ENCODE measurements around the gene GJB1.
"Not testable (repeated sequence)": the region's sequence is repeated elsewhere in the genome, so short reads cannot be mapped to it uniquely, and the experiment has no call there.

GJB1 gene

GRCh38 chrX:71254092-71254963, 31.3 kb downstream of the GJB1 start, which contains the start of gene ZMYM3:
Gene ZMYM3 (minus strand): TSS chrX:71254140. CDS start chrX:71253255, 885 bp downstream.
- H3K27me3 ChIP-seq (replicated peaks; ENCODE audit: control insufficient read depth, insufficient read depth, low read length, poor library complexity, severe bottlenecking) = no peaks in the 10 kb centered on the region
- DNase-seq = peak; percentile 65 to 69 (median 66)
- H3K4me3 ChIP-seq (ENCODE audit: insufficient read depth, low read depth, low read length, poor library complexity, severe bottlenecking) = peak within 1 kb of the TSS; percentile 91
- no peaks in the 10 kb centered on the region for H3K36me3 ChIP-seq (ENCODE audit: control insufficient read depth, insufficient read depth, low read length)
- H3K9me3 ChIP-seq (ENCODE audit: control insufficient read depth, low read length) = no peaks in the 10 kb centered on the region
- peaks cover 12% of the 10 kb centered on the region for H3K4me1 ChIP-seq (ENCODE audit: control insufficient read depth, insufficient read depth, low read length, poor library complexity, severe bottlenecking)
- H3K27ac ChIP-seq (ENCODE audit: insufficient read depth, low read length, poor library complexity, severe bottlenecking) = peak within 1 kb of the TSS; percentile 75

- H3K27ac ChIP-seq (ENCODE audit: insufficient read depth, low read length, poor library complexity, severe bottlenecking) = peak overlapping the region; percentile 75
- no peaks in the 10 kb centered on the region for H3K36me3 ChIP-seq (ENCODE audit: control insufficient read depth, insufficient read depth, low read length)
- peaks cover 12% of the 10 kb centered on the region for H3K4me1 ChIP-seq (ENCODE audit: control insufficient read depth, insufficient read depth, low read length, poor library complexity, severe bottlenecking)
- no peaks in the 10 kb centered on the region for H3K9me3 ChIP-seq (ENCODE audit: control insufficient read depth, low read length)
- H3K27me3 ChIP-seq (replicated peaks; ENCODE audit: control insufficient read depth, insufficient read depth, low read length, poor library complexity, severe bottlenecking) = no peaks in the 10 kb centered on the region
- DNase-seq = no peak
- H3K4me3 ChIP-seq (ENCODE audit: insufficient read depth, low read depth, low read length, poor library complexity, severe bottlenecking) = no peak overlapping the region
Observed at GRCh38 chrX:71256051-71256450, 33.0 kb downstream of the GJB1 start.

GRCh38 chrX:71256856-71257255, 33.8 kb downstream of the GJB1 start:
- Histone ChIP-seq H3K27me3 (replicated peaks; ENCODE audit: control insufficient read depth, insufficient read depth, low read length, poor library complexity, severe bottlenecking) (no peaks in the 10 kb centered on the region), H3K36me3 (ENCODE audit: control insufficient read depth, insufficient read depth, low read length) (no peaks in the 10 kb centered on the region), H3K27ac (ENCODE audit: insufficient read depth, low read length, poor library complexity, severe bottlenecking) (no peak overlapping the region)

GRCh38 chrX:71268624-71269023, 45.6 kb downstream of the GJB1 start:
- not testable (repeated sequence) for H3K36me3 ChIP-seq (ENCODE audit: control insufficient read depth, insufficient read depth, low read length); H3K9me3 ChIP-seq (ENCODE audit: control insufficient read depth, low read length); H3K4me3 ChIP-seq (ENCODE audit: insufficient read depth, low read depth, low read length, poor library complexity, severe bottlenecking); DNase-seq; H3K27ac ChIP-seq (ENCODE audit: insufficient read depth, low read length, poor library complexity, severe bottlenecking); H3K27me3 ChIP-seq (replicated peaks; ENCODE audit: control insufficient read depth, insufficient read depth, low read length, poor library complexity, severe bottlenecking); H3K4me1 ChIP-seq (ENCODE audit: control insufficient read depth, insufficient read depth, low read length, poor library complexity, severe bottlenecking)

More at GRCh38 chrX:71256856-71257255, 33.8 kb downstream of the GJB1 start:
- no peak for DNase-seq
- Histone ChIP-seq H3K4me3 (ENCODE audit: insufficient read depth, low read depth, low read length, poor library complexity, severe bottlenecking) (no peak overlapping the region), H3K4me1 (ENCODE audit: control insufficient read depth, insufficient read depth, low read length, poor library complexity, severe bottlenecking) (peaks cover 12% of the 10 kb centered on the region), H3K9me3 (ENCODE audit: control insufficient read depth, low read length) (no peaks in the 10 kb centered on the region)

- H3K27ac ChIP-seq (ENCODE audit: insufficient read depth, low read length, poor library complexity, severe bottlenecking) = no peak overlapping the region
- no peaks in the 10 kb centered on the region for H3K27me3 ChIP-seq (replicated peaks; ENCODE audit: control insufficient read depth, insufficient read depth, low read length, poor library complexity, severe bottlenecking)
- DNase-seq = no peak
- no peaks in the 10 kb centered on the region for H3K9me3 ChIP-seq (ENCODE audit: control insufficient read depth, low read length)
- H3K4me1 ChIP-seq (ENCODE audit: control insufficient read depth, insufficient read depth, low read length, poor library complexity, severe bottlenecking) = no peaks in the 10 kb centered on the region
- H3K4me3 ChIP-seq (ENCODE audit: insufficient read depth, low read depth, low read length, poor library complexity, severe bottlenecking) = no peak overlapping the region
- H3K36me3 ChIP-seq (ENCODE audit: control insufficient read depth, insufficient read depth, low read length) = no peaks in the 10 kb centered on the region
Observed at GRCh38 chrX:71269801-71270395, 46.9 kb downstream of the GJB1 start.

GRCh38 chrX:71272313-71272712, 49.3 kb downstream of the GJB1 start:
- not testable (repeated sequence) for H3K9me3 ChIP-seq (ENCODE audit: control insufficient read depth, low read length); H3K27me3 ChIP-seq (replicated peaks; ENCODE audit: control insufficient read depth, insufficient read depth, low read length, poor library complexity, severe bottlenecking); H3K36me3 ChIP-seq (ENCODE audit: control insufficient read depth, insufficient read depth, low read length); DNase-seq; H3K4me1 ChIP-seq (ENCODE audit: control insufficient read depth, insufficient read depth, low read length, poor library complexity, severe bottlenecking); H3K4me3 ChIP-seq (ENCODE audit: insufficient read depth, low read depth, low read length, poor library complexity, severe bottlenecking); H3K27ac ChIP-seq (ENCODE audit: insufficient read depth, low read length, poor library complexity, severe bottlenecking)
